ENCODE data around the gene KCNN3.

DNA sequence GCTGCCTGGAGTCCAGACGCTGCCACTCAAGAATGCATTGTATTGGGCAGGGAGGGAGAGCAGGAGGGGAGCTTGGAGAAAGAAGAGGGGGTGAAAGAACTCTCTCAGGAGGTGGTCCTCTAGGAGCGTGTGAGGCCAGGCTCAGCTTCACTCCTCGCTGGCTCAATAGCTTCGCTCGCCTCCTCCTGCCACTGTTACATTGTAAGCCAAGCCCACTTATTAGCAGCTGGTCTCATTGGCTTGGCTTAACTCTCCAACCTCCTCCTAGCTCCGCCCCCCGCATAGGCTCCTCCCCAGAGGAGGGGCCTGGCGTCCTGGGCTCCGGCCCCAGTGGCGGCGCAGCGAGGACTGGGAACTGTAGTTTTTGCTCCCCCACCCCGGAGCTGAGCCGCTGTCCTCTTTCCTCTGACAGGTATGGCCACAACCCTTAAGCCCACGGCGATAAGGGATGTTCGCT, at the start of gene KCNN3:
- TF ChIP-seq POLR2A (IDR thresholded peaks at IDR 0.05; ENCODE audit: low read length) (no peak), GATA1 (IDR thresholded peaks at IDR 0.05; ENCODE audit: low read depth, low read length) (no peak)
